GM12873 (cell line): ENCODE data around the gene DSC1.

Experiments
- CTCF ChIP-seq: IDR thresholded peaks from 2 replicates; pipeline ENCODE4 v1.5.1; 2012; ENCODE audit warnings: low read depth, mild to moderate bottlenecking, moderate library complexity, low read length, control low read depth; ENCODE audit not compliant: insufficient read depth; ENCODE audit errors: missing control alignments

The DSC1 gene

GRCh38 chr18:31093880-31094279, 68.8 kb downstream of the DSC1 start:
- TF ChIP-seq CTCF, result no peak

DNA sequence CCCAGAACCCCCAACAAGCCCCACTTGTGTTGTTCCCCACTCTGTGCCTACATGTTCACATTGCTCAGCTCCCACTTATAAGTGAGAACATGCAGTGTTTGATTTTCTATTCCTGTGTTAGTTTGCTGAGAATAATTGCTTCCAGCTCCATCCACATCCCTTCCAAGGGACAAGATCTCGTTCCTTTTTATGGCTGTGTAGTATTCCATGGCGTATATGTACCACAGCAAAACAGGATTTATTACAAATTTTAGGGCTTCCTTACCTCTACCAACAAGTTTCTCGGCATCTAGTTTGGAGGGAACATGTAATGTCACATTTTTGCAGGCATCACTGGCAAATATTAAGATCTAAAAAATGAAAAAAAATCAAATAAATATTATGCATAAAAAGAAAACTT, 69.4 kb downstream of the DSC1 start:
- no peak for TF ChIP-seq CTCF

DNA sequence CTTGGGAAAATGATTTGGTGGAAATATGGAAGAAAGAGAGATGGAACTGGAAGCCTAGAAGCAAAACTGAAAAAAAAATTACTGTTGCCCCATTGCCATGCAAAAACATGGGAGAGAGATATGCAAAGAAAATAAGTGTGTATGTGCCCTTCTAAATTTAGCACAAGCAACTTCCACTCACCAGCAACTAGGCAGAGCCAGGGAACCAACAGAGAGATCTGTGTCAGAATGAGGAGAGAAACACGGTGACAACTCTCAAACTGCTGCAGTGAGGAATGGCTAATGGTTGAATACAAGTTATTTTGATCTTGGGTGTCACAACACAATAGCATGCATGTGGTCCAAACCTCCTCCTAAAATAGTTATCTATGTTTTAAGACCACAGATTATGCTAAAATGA, 71.3 kb downstream of the DSC1 start:
- TF ChIP-seq CTCF, result no peak

DNA sequence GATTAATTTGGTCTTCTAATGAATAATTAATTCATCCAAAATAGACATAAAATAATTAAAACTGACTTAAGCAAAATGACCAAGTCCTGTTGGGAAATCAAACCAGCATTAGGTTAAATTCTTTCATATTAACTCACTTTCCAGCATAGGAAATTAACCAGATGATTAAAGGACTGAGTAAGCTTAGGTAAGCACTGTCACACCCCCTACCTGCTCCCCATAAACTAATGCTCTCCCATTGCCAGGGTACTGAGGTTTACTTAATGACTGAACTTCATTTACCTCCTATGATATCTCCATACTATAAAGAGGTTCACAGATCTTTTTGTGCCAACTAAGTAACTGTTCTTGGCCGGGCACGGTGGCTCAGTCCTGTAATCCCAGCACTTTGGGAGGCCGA, 74.1 kb downstream of the DSC1 start:
- TF ChIP-seq CTCF, result no peak

GRCh38 chr18:31079973-31080372, 82.7 kb downstream of the DSC1 start:
- TF ChIP-seq CTCF, result no peak
